NCI-H187 treated with DMSO at 0.1 percent for 48 hours (cell line): ENCODE data around the gene SPACA6.

Experiments
- DNase-seq: peaks from one replicate; lab custom pipeline; 2025; lab: John Stamatoyannopoulos, UW

SPACA6 gene

GRCh38 chr19:51688671-51689571 lies 4.2 kb upstream of the SPACA6 start:
- no peak for DNase-seq

GRCh38 chr19:51689751-51690453 lies 3.2 kb upstream of the SPACA6 start:
- no peak for DNase-seq

GRCh38 chr19:51690454-51691073 lies 2.6 kb upstream of the SPACA6 start:
- no peak for DNase-seq

GRCh38 chr19:51691074-51691583 lies 2.0 kb upstream of the SPACA6 start:
- DNase-seq = no peak

DNA sequence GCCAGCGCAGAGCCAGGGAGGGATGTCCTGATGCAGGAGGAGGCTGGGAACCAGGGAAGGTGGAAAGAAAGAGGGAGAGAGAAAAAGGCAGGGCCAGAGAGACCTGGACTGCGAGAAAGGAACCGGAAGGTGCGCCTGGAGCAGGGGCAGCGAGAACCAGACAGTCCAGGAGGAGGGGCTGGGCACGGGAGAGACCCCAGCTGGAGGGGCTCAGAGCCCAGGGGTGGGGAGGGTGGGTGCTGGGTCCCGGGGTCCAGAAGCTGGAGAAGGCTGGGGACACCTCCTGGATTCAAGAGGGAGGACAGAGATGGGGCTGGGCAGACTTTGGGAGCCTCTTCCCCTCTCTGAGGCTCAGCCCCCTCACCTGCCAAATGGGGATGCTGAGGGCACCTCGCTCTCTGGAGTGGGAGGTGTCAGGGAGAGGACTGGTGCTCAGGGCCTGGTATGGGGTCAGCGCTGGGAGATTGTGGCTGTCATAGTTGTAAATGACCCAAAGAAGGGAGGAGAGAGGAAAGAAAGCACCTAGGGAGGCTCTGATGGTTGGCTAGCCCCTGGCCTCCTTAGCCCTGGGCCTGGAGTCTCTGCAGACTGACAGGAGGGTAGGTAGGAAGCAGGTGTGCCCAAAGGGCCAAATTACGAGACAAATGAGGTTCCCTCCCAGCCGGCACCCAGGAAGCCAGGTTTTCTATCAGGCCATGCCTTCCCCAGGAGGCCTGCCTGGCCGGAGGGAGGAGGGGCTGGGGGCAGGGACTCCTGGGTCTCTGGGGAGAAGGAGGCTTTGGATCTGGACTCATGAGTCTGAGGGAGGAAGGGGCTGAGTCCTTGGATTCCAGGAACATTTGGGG lies 1.3 kb upstream of the SPACA6 start:
- no peak for DNase-seq

- no peak for DNase-seq
These were observed 662 bp upstream of the SPACA6 start for GRCh38 chr19:51692468-51692867.

DNA sequence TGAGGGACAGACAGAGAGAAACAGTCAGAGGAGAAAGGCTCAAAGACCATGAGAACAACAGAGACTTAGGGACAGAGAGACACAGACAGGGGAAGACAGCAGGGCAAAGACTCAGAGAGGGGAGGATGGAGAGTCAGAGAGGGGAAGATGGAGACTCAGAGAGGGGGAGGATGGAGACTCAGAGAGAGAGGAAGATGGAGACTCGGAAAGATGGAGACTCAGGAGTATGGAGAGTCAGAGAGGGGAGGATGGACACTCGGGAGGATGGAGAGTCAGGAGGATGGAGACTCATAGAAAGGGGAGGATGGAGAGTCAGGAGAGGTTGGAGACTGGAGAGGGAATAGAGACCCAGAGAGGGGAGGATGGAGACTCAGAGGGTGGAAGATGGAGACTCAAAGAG lies 689 bp downstream of the SPACA6 start:
- DNase-seq = no peak

GRCh38 chr19:51694318-51695085 lies 1.4 kb downstream of the SPACA6 start:
- no peak for DNase-seq

- DNase-seq = no peak
These were observed 2.0 kb downstream of the SPACA6 start for GRCh38 chr19:51695088-51695487.

DNA sequence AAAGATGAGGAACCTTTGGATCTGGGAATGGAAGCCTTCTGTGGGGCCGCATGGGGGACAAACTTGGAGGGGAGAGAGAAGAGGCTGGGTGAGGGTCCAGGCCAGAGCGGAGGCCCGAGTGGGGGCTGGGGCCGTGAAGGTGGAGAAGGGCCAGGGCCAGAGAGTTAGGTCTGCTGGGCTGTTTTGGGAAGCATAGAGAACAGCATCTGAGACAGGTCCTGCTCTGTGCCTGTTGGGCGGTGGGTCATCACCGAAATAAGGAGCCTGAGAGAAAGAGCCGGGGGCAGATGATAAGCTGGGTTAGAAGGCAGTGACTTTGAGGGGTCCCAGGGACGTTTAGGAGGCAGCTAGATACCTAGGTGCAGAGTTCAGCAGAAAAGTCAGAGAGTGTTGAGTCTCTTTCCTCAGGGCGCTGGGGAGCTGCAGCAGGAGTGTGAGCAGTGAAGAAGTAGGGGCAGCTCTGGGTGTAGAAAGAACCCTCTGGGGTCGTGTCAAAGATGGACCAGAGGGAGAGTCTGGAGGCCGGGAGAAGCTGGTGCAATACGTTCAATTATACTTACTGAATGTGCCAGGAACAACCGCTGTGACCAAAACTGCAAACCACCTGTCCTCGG lies 2.7 kb downstream of the SPACA6 start:
- DNase-seq = no peak

GRCh38 chr19:51696606-51697005 lies 3.5 kb downstream of the SPACA6 start:
- DNase-seq = no peak

DNA sequence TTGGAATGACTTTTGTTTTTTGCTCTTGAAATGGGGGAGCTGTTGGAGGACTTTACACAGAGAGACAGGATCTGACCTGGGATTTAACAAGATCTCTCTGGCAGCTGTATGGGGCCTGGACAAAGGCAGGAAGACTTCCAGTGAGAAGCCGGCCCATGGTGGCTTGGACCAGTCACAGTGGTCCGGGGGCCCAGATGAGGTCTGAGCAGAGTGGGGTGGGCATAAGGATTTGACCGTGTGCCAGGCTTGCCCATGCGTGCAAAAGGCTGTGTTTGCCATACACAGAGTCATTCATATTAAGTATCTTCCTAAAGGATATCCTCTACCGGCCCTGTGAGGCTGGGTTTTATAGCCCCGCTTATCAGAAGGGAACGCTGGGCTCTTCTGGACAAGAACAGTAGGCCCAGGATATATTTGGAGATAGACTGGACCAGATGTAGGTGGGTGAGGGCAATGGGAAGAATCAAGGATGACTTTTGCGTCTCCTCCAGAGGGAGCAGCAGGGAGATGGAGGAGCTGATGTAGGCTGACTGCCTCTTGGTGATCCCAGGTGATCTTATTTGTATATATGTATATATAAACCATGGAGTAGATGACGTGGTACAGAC lies 4.1 kb downstream of the SPACA6 start:
- no peak for DNase-seq

DNA sequence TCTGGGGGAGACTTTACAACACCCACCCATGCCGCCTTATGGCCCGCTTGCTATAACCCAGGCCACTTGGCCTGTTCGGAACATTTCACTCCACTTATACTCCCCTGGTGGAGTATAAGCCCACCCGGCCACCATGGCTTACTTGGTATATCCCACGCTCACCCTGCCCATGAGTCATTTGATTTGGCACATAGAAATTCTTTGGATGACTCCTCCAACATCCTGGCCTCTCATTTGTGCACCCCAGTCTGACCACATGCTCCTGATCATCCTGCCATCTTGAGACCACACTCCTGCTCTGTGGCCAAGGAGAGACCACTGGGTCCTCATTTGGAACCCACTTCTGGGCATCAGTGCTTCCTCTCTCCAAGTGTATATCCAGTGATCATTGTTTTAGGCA lies 5.2 kb downstream of the SPACA6 start:
- DNase-seq = no peak

GRCh38 chr19:51699170-51699569 lies 6.0 kb downstream of the SPACA6 start:
- DNase-seq = no peak

- DNase-seq = no peak
These were observed 8.5 kb downstream of the SPACA6 start for GRCh38 chr19:51701468-51702100.

DNA sequence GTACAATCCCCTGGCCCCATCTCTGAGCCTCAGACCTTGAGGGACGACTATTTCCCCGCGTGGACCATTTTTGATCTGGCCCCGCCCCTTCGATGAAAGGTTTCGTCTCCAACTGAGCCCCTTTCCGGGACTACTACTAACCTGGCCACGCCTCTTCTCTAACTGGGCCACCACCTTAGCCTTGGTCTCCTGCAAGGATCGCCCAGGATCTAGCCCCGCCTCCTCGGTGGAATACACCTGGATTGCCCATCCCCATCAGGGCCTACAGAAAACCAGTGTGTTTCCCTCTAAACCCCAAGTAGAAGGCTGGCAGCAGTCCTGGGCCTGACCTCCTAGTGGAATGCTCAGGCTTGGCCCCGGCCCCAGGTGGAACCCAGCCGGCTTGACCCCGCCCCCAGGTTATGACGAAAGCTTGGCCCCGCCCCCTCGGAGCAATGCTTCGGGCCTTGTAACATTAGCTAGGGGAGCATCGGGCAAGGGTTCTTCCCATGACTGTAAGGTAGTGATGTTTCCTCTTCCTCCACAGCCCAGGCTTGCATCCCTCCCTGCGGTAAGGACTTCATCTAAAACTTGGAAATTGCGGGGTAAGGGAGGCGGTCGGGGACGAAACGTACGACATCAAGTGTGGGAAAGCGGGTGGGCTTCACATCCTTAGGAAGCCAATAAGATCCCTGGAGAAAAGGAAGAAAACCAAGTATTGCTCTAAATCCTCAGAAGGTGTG lies 9.1 kb downstream of the SPACA6 start:
- no peak for DNase-seq

- no peak for DNase-seq
These were observed 9.9 kb downstream of the SPACA6 start for GRCh38 chr19:51702825-51703574.
